ENCODE results near the gene EIF4A3.

Gene EIF4A3

GRCh38 chr17:80111702-80112470, 35.0 kb downstream of the EIF4A3 start:
- DNase-seq: no peak

GRCh38 chr17:80110927-80111701, 35.8 kb downstream of the EIF4A3 start:
- no peak for DNase-seq

GRCh38 chr17:80110447-80110812, 36.5 kb downstream of the EIF4A3 start:
- DNase-seq: no peak

GRCh38 chr17:80109713-80110446, 37.0 kb downstream of the EIF4A3 start:
- DNase-seq: no peak

- no peak for DNase-seq
Measured at GRCh38 chr17:80109066-80109660, 37.8 kb downstream of the EIF4A3 start.

GRCh38 chr17:80108036-80108971, 38.6 kb downstream of the EIF4A3 start:
- no peak for DNase-seq

GRCh38 chr17:80107231-80108021, 39.5 kb downstream of the EIF4A3 start:
- no peak for DNase-seq

GRCh38 chr17:80106751-80107150, 40.2 kb downstream of the EIF4A3 start:
- DNase-seq: no peak

GRCh38 chr17:80106176-80106575, 40.8 kb downstream of the EIF4A3 start:
- DNase-seq: no peak

- no peak for DNase-seq
Measured at GRCh38 chr17:80105762-80106161, 41.2 kb downstream of the EIF4A3 start.

- DNase-seq: no peak
Measured at GRCh38 chr17:80104956-80105375, 42.0 kb downstream of the EIF4A3 start.

GRCh38 chr17:80104321-80104955, 42.5 kb downstream of the EIF4A3 start:
- DNase-seq: no peak

GRCh38 chr17:80103449-80104085, 43.4 kb downstream of the EIF4A3 start:
- DNase-seq: no peak

- no peak for DNase-seq
Measured at GRCh38 chr17:80102664-80103448, 44.1 kb downstream of the EIF4A3 start.

GRCh38 chr17:80101946-80102663, 44.8 kb downstream of the EIF4A3 start:
- peak; percentile 9 for DNase-seq

- DNase-seq: peak; percentile 89
Measured at GRCh38 chr17:80101011-80101945, 45.6 kb downstream of the EIF4A3 start, which contains the start of gene GAA. TSS of gene GAA (plus strand) at chr17:80101581. CDS start at chr17:80104587, 3,006 bp downstream.

- no peak for DNase-seq
Measured at GRCh38 chr17:80100035-80100323, 46.9 kb downstream of the EIF4A3 start.
